Neural cell (in vitro differentiated cells): ENCODE measurements around the gene KRT86. TPM values are rescaled to one million over a fixed set of nuclear protein-coding genes. Genes with fewer than 3 reads are reported as not detected.

ENCODE experiments used
- H2AFZ ChIP-seq: fragments of 200-600, 300-800 bp; sonication (generic), shearing (Covaris generic); 2 replicates; pipeline ENCODE4 v1.6.0; 2014; ENCODE audit warnings: low read depth, mild to moderate bottlenecking, antibody characterized with exemption, low read length, moderate library complexity
- H3F3A ChIP-seq: fragments of 200-600 bp; shearing (Covaris generic); 2 replicates; pipeline ENCODE4 v1.6.1; 2016; ENCODE audit warnings: mild to moderate bottlenecking, moderate library complexity, mixed read lengths, antibody characterized with exemption, low read length; ENCODE audit not compliant: insufficient read depth, poor library complexity, severe bottlenecking
- H3K27ac ChIP-seq: fragments of 200-600, 300-800 bp; sonication (generic), shearing (Covaris generic); 2 replicates; pipeline ENCODE4 v1.5.1; 2014; ENCODE audit warnings: mild to moderate bottlenecking, low read length, moderate library complexity
- H3K27me3 ChIP-seq: fragments of 300-800, 200-600 bp; sonication (generic), shearing (Covaris generic); 2 replicates; pipeline ENCODE4 v1.6.0; 2014; ENCODE audit warnings: mild to moderate bottlenecking, low read depth, low read length, moderate library complexity; ENCODE audit not compliant: insufficient read depth
- H3K36me3 ChIP-seq: fragments of 300-800, 200-600 bp; sonication (generic), shearing (Covaris generic); 2 replicates; pipeline ENCODE4 v1.5.1; 2014; ENCODE audit warnings: mild to moderate bottlenecking, antibody characterized with exemption, low read length, moderate library complexity; ENCODE audit not compliant: insufficient read depth
- H3K4me2 ChIP-seq: fragments of 300-800, 200-600 bp; sonication (generic), shearing (Covaris generic); 2 replicates; pipeline ENCODE4 v1.6.0; 2014; ENCODE audit warnings: mild to moderate bottlenecking, low read length
- H3K4me3 ChIP-seq: fragments of 300-800, 200-600 bp; sonication (generic), shearing (Covaris generic); 2 replicates; pipeline ENCODE4 v1.5.1; 2014; ENCODE audit warnings: mild to moderate bottlenecking, low read length, moderate library complexity
- H3K79me2 ChIP-seq: fragments of 200-600 bp; shearing (Covaris generic); replicated peaks from 2 replicates; pipeline ENCODE4 v1.6.0; 2014; ENCODE audit warnings: mild to moderate bottlenecking, low read length, moderate library complexity; ENCODE audit not compliant: insufficient read depth
- H3K9ac ChIP-seq: fragments of 300-800, 200-600 bp; sonication (generic), shearing (Covaris generic); 2 replicates; pipeline ENCODE4 v1.6.1; 2016; ENCODE audit warnings: mild to moderate bottlenecking, low read length, mixed read lengths
- H3K9me2 ChIP-seq: fragments of 200-600 bp; shearing (Covaris generic); 2 replicates; pipeline ENCODE4 v1.6.1; 2016; ENCODE audit warnings: mild to moderate bottlenecking, low read length, mixed read lengths; ENCODE audit not compliant: insufficient read depth
- H3K9me3 ChIP-seq: fragments of 200-600, 300-800 bp; sonication (generic), shearing (Covaris generic); 2 replicates; pipeline ENCODE4 v1.6.1; 2016; ENCODE audit warnings: mild to moderate bottlenecking, mixed run types, low read length, moderate library complexity, mixed read lengths
- H4K20me1 ChIP-seq: fragments of 200-600 bp; shearing (Covaris generic); 2 replicates; pipeline ENCODE4 v1.6.1; 2016; ENCODE audit warnings: mild to moderate bottlenecking, mixed run types; ENCODE audit not compliant: insufficient read depth
- CTCF ChIP-seq: fragments of 450-650 bp; IDR thresholded peaks from 2 replicates; pipeline ENCODE4 v1.5.1; 2014; ENCODE audit warnings: antibody characterized with exemption, mild to moderate bottlenecking, moderate library complexity; ENCODE audit not compliant: poor library complexity, severe bottlenecking
- EP300 ChIP-seq: fragments of 450-650 bp; conservative IDR thresholded peaks from 2 replicates; pipeline ENCODE4 v1.6.1; 2014; ENCODE audit warnings: antibody characterized with exemption, mild to moderate bottlenecking, moderate library complexity; ENCODE audit not compliant: poor library complexity, severe bottlenecking
- EZH2 ChIP-seq: fragments of 200-600, 300-800 bp; shearing (Covaris generic), sonication (generic); IDR thresholded peaks from 2 replicates; pipeline ENCODE4 v1.6.1; 2014; ENCODE audit warnings: antibody characterized with exemption, low read length, borderline replicate concordance, mild to moderate bottlenecking; ENCODE audit not compliant: insufficient read depth, poor library complexity, severe bottlenecking
- MXI1 ChIP-seq: fragments of 450-650 bp; conservative IDR thresholded peaks from 2 replicates; pipeline ENCODE4 v1.6.1; 2014; ENCODE audit warnings: antibody characterized with exemption, mild to moderate bottlenecking; ENCODE audit not compliant: poor library complexity, severe bottlenecking
- POLR2AphosphoS5 ChIP-seq: IDR thresholded peaks from 2 replicates; pipeline ENCODE4 v1.6.1; 2012
- RAD21 ChIP-seq: fragments of 450-650 bp; conservative IDR thresholded peaks from 2 replicates; pipeline ENCODE4 v1.6.1; 2014; ENCODE audit warnings: antibody characterized with exemption, mild to moderate bottlenecking, moderate library complexity
- REST ChIP-seq: IDR thresholded peaks from 2 replicates; pipeline ENCODE4 v1.6.1; 2012; ENCODE audit warnings: borderline replicate concordance
- SMC3 ChIP-seq: fragments of 450-650 bp; conservative IDR thresholded peaks from 2 replicates; pipeline ENCODE4 v1.6.1; 2014; ENCODE audit warnings: antibody characterized with exemption, mild to moderate bottlenecking, moderate library complexity; ENCODE audit not compliant: poor library complexity
- TAF1 ChIP-seq: IDR thresholded peaks from 2 replicates; pipeline ENCODE4 v1.6.1; 2012; ENCODE audit warnings: low read depth
- polyA plus RNA-seq: library from polyadenylated mRNA; depleted of rRNA; stranded (reverse); fragments of >200 nt; gene quantifications from 2 replicates; pipeline ENCODE4 v1.2.3, GENCODE V29; 2014

The KRT86 gene
- polyA plus RNA-seq, 1 donor from 2014 or later: not detected

- Histone ChIP-seq H3K79me2 (no peaks in the 10 kb centered on the region), H3K9me2 (no peaks in the 10 kb centered on the region)
- no peak for TF ChIP-seq SMC3
- TF ChIP-seq EP300: no peak
- TF ChIP-seq MXI1: no peak
- TF ChIP-seq POLR2AphosphoS5: no peak
- no peak for TF ChIP-seq TAF1
- no peak for TF ChIP-seq REST
- no peak for TF ChIP-seq RAD21
- no peak for TF ChIP-seq CTCF
- no peak for TF ChIP-seq EZH2
Observed at GRCh38 chr12:52275686-52276085, 1.2 kb downstream of the KRT86 start.

GRCh38 chr12:52277486-52278245 lies 3.2 kb downstream of the KRT86 start:
- no peak overlapping the region for H2AFZ ChIP-seq
- H3K9me3 ChIP-seq: no peaks in the 10 kb centered on the region
- H3K4me3 ChIP-seq: no peak overlapping the region
- H3K79me2 ChIP-seq: no peaks in the 10 kb centered on the region
- H3K9ac ChIP-seq: no peak overlapping the region
- no peak overlapping the region for H3K27ac ChIP-seq
- no peak for TF ChIP-seq CTCF
- no peak for TF ChIP-seq TAF1
- no peaks in the 10 kb centered on the region for H3F3A ChIP-seq
- no peaks in the 10 kb centered on the region for H3K36me3 ChIP-seq
- no peaks in the 10 kb centered on the region for H3K27me3 ChIP-seq
- no peak overlapping the region for H3K4me2 ChIP-seq
- no peaks in the 10 kb centered on the region for H4K20me1 ChIP-seq
- no peaks in the 10 kb centered on the region for H3K9me2 ChIP-seq

More at GRCh38 chr12:52275686-52276085, 1.2 kb downstream of the KRT86 start:
- H3K36me3 ChIP-seq: no peaks in the 10 kb centered on the region
- H3K4me3 ChIP-seq: no peak overlapping the region
- H2AFZ ChIP-seq: no peak overlapping the region
- H3K27ac ChIP-seq: no peak overlapping the region
- no peaks in the 10 kb centered on the region for H4K20me1 ChIP-seq
- H3K4me2 ChIP-seq: no peak overlapping the region
- H3K9ac ChIP-seq: no peak overlapping the region
- no peaks in the 10 kb centered on the region for H3F3A ChIP-seq
- H3K27me3 ChIP-seq: no peaks in the 10 kb centered on the region
- no peaks in the 10 kb centered on the region for H3K9me3 ChIP-seq
